Subcutaneous abdominal adipose tissue (tissue), 5 donors: ENCODE results near the gene TMEM81.

Source experiments
- H3K27ac ChIP-seq: one replicate; pipeline ENCODE4 v1.7.0; 2013; ENCODE audit warnings: low read depth, mild to moderate bottlenecking, inconsistent platforms, low read length, moderate library complexity
- H3K27me3 ChIP-seq, 5 donors: one replicate each; pipeline ENCODE4 v1.7.0; 2013; ENCODE audit warnings: low read length in 5 of 5, inconsistent platforms in 1 of 5; ENCODE audit not compliant: control insufficient read depth in 5 of 5, insufficient read depth in 4 of 5
- H3K36me3 ChIP-seq, 5 donors: one replicate each; pipeline ENCODE4 v1.7.0; 2013; ENCODE audit warnings: low read length in 5 of 5; ENCODE audit not compliant: control insufficient read depth in 5 of 5, insufficient read depth in 5 of 5
- H3K4me1 ChIP-seq, 5 donors: one replicate each; pipeline ENCODE4 v1.7.0; 2013; ENCODE audit warnings: low read length in 5 of 5, mild to moderate bottlenecking in 3 of 5, moderate library complexity in 1 of 5; ENCODE audit not compliant: control insufficient read depth in 5 of 5, insufficient read depth in 5 of 5
- H3K4me3 ChIP-seq, 5 donors: one replicate each; pipeline ENCODE4 v1.7.0; 2013; ENCODE audit warnings: low read length in 5 of 5, low read depth in 1 of 5
- H3K9ac ChIP-seq, 5 donors: one replicate each; pipeline ENCODE4 v1.7.0; 2013; ENCODE audit warnings: low read length in 5 of 5, mild to moderate bottlenecking in 4 of 5, moderate library complexity in 3 of 5
- H3K9me3 ChIP-seq, 5 donors: one replicate each; pipeline ENCODE4 v1.7.0; 2013; ENCODE audit warnings: low read length in 5 of 5; ENCODE audit not compliant: control insufficient read depth in 5 of 5
- donor health status: healthy.
- donor health status: healthy.
- donor health status: healthy.
- donor health status: healthy.
- donor health status: healthy.

The TMEM81 gene

GRCh38 chr1:205082431-205082830 lies 1.8 kb downstream of the TMEM81 start:
- H3K9ac ChIP-seq = no peak overlapping the region
- H3K4me3 ChIP-seq = no peak overlapping the region
- H3K9me3 ChIP-seq = no peaks in the 10 kb centered on the region
- no peaks in the 10 kb centered on the region for H3K27me3 ChIP-seq
- peaks cover 0 to 16% (median 10%) of the 10 kb centered on the region in 5 donors for H3K4me1 ChIP-seq
- peaks cover 7 to 41% (median 30%) of the 10 kb centered on the region in 5 donors for H3K36me3 ChIP-seq
- no peak overlapping the region for H3K27ac ChIP-seq

DNA sequence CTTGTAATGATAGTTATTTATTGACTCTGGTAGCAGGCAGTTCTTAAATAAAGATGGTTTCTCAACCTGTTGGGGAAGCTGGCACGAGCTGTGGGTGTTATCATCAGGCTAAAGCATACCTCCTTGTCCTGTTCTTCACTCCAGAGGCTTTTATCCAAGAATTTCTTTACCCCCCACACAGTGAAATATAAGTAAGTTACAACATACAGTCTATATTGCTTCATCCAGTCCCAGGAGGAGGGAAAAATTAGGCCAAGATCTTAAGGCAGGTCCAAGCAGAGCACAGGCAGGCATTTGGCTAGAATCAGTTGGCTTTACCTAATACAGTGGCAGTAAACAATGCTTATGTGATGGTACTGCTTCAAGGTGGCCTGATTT lies 6.3 kb downstream of the TMEM81 start:
- Histone ChIP-seq H3K9me3 (no peaks in the 10 kb centered on the region), H3K9ac (peak overlapping the region in 1 of 5 donors; percentile 28), H3K27me3 (no peaks in the 10 kb centered on the region), H3K36me3 (peaks cover 0 to 4% (median 0%) of the 10 kb centered on the region in 5 donors), H3K4me1 (peaks cover 0 to 33% (median 22%) of the 10 kb centered on the region in 5 donors), H3K4me3 (no peak overlapping the region), H3K27ac (peak overlapping the region; percentile 57)

DNA sequence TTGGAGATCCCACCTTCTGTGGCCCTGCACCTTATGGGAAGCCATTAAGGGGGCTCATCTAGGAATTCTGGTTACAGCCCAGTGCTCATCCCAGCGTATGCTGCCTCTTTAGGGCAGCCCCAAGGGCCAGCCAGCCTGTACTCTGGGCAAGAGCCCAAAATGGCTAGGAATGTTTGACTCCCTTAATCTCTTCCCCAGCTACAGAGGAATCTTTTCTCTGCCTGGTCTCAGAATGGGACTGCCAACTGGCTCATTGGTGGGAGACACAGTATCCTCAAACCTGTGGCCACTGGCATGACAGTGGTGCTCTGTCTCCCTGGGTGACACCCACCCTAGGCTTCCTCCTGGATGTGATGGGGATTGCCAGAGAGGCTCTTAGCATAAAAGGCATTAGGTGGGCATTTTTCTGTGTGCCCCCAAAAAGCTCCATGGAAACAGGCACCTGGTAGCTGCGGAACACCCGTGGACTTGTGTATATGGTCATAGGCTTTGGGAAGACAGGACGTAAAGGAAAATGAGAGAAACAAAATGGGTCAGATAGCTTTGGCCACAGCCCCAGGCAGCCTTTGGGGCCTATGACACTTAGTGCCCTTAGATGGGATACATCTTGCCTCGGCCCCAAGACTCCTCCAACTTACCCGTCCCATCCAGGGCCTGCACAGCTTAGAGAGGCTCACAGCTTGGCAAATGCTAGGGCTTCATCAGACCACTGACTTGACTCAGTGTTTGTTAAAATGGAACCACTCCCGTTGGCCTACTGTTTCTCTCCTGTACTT lies 6.9 kb downstream of the TMEM81 start:
- peaks cover 0 to 30% (median 22%) of the 10 kb centered on the region in 5 donors for H3K4me1 ChIP-seq
- H3K9me3 ChIP-seq = no peaks in the 10 kb centered on the region
- peak overlapping the region in 1 of 5 donors; percentile 28 for H3K9ac ChIP-seq
- no peaks in the 10 kb centered on the region for H3K36me3 ChIP-seq
- no peaks in the 10 kb centered on the region for H3K27me3 ChIP-seq
- peak overlapping the region; percentile 57 for H3K27ac ChIP-seq
- no peak overlapping the region for H3K4me3 ChIP-seq

- peak overlapping the region; percentile 57 for H3K27ac ChIP-seq
- no peaks in the 10 kb centered on the region for H3K36me3 ChIP-seq
- no peaks in the 10 kb centered on the region for H3K9me3 ChIP-seq
- peaks cover 0 to 29% (median 22%) of the 10 kb centered on the region in 5 donors for H3K4me1 ChIP-seq
- H3K27me3 ChIP-seq = no peaks in the 10 kb centered on the region
- H3K4me3 ChIP-seq = no peak overlapping the region
- H3K9ac ChIP-seq = peak overlapping the region in 1 of 5 donors; percentile 13
These were observed 8.0 kb downstream of the TMEM81 start for GRCh38 chr1:205076245-205076761.

DNA sequence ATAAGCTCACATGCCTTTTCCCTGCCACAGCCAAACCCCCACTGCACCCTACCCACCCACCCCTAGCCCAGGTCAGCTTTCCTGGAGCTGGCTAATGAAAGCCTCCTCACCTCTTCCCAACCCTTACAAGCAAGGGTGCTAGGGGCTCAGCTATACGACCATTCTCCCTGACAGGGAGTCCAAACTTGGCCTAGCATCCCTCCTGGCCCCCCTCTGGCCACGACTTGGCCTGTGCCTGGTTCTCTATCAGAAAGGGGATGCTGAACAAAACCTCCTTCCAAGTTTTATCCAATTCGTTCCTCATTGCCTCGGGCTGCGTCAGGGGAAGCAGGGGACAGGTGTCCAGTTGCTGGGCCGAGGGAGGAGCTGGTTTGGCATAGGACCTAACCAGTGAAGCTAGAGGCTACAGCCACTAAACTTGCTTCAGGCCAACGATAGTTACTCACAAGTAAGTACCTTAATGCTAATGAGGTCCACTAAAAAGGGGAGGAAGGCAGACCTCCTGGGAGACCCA lies 8.6 kb downstream of the TMEM81 start:
- H3K4me1 ChIP-seq = peaks cover 0 to 29% (median 22%) of the 10 kb centered on the region in 5 donors
- no peak overlapping the region for H3K4me3 ChIP-seq
- no peaks in the 10 kb centered on the region for H3K27me3 ChIP-seq
- H3K9ac ChIP-seq = no peak overlapping the region
- no peaks in the 10 kb centered on the region for H3K36me3 ChIP-seq
- no peaks in the 10 kb centered on the region for H3K9me3 ChIP-seq
- H3K27ac ChIP-seq = no peak overlapping the region

DNA sequence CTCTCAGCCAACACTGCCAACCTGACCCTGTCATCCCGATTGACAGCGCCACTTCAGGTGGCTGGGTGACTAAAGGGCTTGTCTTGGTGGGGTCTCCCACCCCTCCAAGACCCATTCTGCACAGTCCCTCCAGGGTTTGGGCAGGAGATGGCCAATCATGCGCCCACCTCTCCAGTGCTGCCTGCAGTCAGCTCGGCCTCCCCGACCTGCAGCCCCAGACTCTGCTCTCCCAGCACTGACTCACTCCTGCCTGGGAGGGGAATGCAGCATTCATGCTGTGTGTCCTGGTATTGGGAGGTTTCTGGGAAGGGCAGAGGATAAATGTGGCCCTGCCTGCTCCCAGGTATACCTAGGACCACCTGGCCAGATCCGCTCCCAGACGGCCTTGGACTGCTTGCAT lies 9.7 kb downstream of the TMEM81 start:
- no peak overlapping the region for H3K27ac ChIP-seq
- no peak overlapping the region for H3K4me3 ChIP-seq
- peaks cover 0 to 32% (median 23%) of the 10 kb centered on the region in 5 donors for H3K4me1 ChIP-seq
- no peak overlapping the region for H3K9ac ChIP-seq
- H3K36me3 ChIP-seq = no peaks in the 10 kb centered on the region
- H3K27me3 ChIP-seq = no peaks in the 10 kb centered on the region
- no peaks in the 10 kb centered on the region for H3K9me3 ChIP-seq

DNA sequence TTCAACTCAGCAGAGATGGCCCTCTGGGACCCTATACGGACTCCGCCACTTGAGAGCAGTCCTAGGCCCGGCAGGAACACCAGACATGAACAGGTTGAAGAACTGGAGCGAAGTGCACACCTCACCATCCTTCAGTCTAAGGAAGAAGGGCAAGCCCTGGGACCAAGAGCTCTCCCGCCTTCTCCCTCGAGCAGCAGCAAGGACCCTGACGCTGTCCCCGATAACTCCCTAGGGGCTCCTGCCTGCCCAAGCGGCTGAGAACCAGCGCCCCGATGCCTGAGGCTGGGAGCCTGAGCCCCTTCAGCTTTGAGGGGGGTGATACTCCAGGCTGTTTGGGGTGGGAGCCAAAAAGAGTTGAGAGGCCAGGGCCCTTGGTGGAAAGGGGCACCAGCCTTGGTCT lies 10.2 kb downstream of the TMEM81 start:
- Histone ChIP-seq H3K4me1 (peaks cover 0 to 36% (median 28%) of the 10 kb centered on the region in 5 donors), H3K9me3 (no peaks in the 10 kb centered on the region), H3K27me3 (no peaks in the 10 kb centered on the region), H3K9ac (no peak overlapping the region), H3K4me3 (no peak overlapping the region), H3K36me3 (no peaks in the 10 kb centered on the region), H3K27ac (no peak overlapping the region)

DNA sequence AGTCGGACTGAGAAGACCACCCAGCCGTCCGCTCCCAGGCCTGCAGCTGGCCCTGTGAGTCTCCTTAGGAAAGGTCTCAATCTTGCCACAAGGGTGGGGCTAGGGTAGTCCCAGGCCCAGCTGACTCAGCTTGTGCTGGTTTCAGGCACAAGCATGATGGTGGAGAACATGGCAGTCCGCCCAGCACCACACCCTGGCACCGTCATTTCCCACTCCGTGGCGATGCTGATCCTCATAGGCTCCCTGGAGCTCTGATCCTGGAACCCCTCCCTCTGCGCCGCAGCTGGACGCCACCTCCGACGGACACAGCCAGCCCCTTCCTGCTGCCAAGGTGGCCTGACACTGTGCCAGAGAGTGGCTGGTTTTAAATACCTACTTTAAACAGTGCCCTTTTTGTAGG lies 10.7 kb downstream of the TMEM81 start:
- H3K27ac ChIP-seq = no peak overlapping the region
- no peaks in the 10 kb centered on the region for H3K36me3 ChIP-seq
- no peak overlapping the region for H3K4me3 ChIP-seq
- no peak overlapping the region for H3K9ac ChIP-seq
- peaks cover 0 to 40% (median 33%) of the 10 kb centered on the region in 5 donors for H3K4me1 ChIP-seq
- no peaks in the 10 kb centered on the region for H3K9me3 ChIP-seq
- no peaks in the 10 kb centered on the region for H3K27me3 ChIP-seq

GRCh38 chr1:205072881-205073280 lies 11.4 kb downstream of the TMEM81 start:
- Histone ChIP-seq H3K9ac (no peak overlapping the region), H3K36me3 (no peaks in the 10 kb centered on the region), H3K4me1 (peaks cover 0 to 39% (median 31%) of the 10 kb centered on the region in 5 donors), H3K27me3 (no peaks in the 10 kb centered on the region), H3K9me3 (no peaks in the 10 kb centered on the region), H3K4me3 (no peak overlapping the region), H3K27ac (no peak overlapping the region)

GRCh38 chr1:205072286-205072685 lies 12.0 kb downstream of the TMEM81 start:
- peaks cover 0 to 33% (median 25%) of the 10 kb centered on the region in 5 donors for H3K4me1 ChIP-seq
- H3K27ac ChIP-seq = no peak overlapping the region
- H3K4me3 ChIP-seq = no peak overlapping the region
- no peaks in the 10 kb centered on the region for H3K36me3 ChIP-seq
- peak overlapping the region in 1 of 5 donors; percentile 38 for H3K9ac ChIP-seq
- H3K27me3 ChIP-seq = no peaks in the 10 kb centered on the region
- H3K9me3 ChIP-seq = no peaks in the 10 kb centered on the region
